Panc1 (cell line): Measurements from ENCODE around the gene EFNA5. TPM values are rescaled to one million over a fixed set of nuclear protein-coding genes. Genes with fewer than 3 reads are reported as not detected.
A peak's percentile ranks its signal among the peaks of the same experiment; 100 is the strongest.

ENCODE experiments used
- ATAC-seq: fragments of 200-7000 bp; cut with Tn5 transposase; 2 replicates; pipeline ENCODE4 v1.9.1; 2020; ENCODE audit warnings: mild to moderate bottlenecking, moderate library complexity
- BruUV-seq: library from RNA; stranded (reverse); fragments of 400-500 nt; replicated peaks from 2 replicates; lab custom pipeline; 2021; lab: Mats Ljungman, UMichigan
- CTCF ChIA-PET: fragments of 300-600 bp; sonication (Branson Sonifier 250); formaldehyde crosslinking; loops from one replicate; lab custom pipeline; 2022; ENCODE audit warnings: antibody characterized with exemption; lab: Charles Lee
- POLR2A ChIA-PET: fragments of 300-600 bp; sonication (Branson Sonifier 250); formaldehyde crosslinking; loops from one replicate; lab custom pipeline; 2022; ENCODE audit warnings: antibody characterized with exemption; lab: Charles Lee
- DNase-seq: peaks from one replicate; pipeline ENCODE4 v3.0.0-alpha.2; 2010; ENCODE audit warnings: low read depth, low spot score
- H3K27ac ChIP-seq: 2 replicates; pipeline ENCODE4 v1.5.1; 2011; ENCODE audit warnings: mild to moderate bottlenecking, low read length, inconsistent platforms
- H3K27me3 ChIP-seq: fragments of 200-500 bp; sonication (Bioruptor generic); 2 replicates; pipeline ENCODE4 v1.6.0; 2014; ENCODE audit warnings: low read length, inconsistent platforms; ENCODE audit not compliant: control insufficient read depth, insufficient read depth
- H3K36me3 ChIP-seq: fragments of 200-500 bp; sonication (Bioruptor generic); 2 replicates; pipeline ENCODE4 v1.5.1; 2014; ENCODE audit warnings: inconsistent platforms, mild to moderate bottlenecking, low read length, moderate library complexity; ENCODE audit not compliant: control insufficient read depth, insufficient read depth
- H3K4me1 ChIP-seq: 2 replicates; pipeline ENCODE4 v1.5.1; 2011; ENCODE audit warnings: inconsistent platforms, mild to moderate bottlenecking, low read length, moderate library complexity; ENCODE audit not compliant: control insufficient read depth, insufficient read depth
- H3K4me3 ChIP-seq, 2 experiments: 2 replicates each; pipeline ENCODE4 v1.5.1; 2011 to 2012; ENCODE audit warnings: low read depth in 2 of 2, low read length in 2 of 2, mild to moderate bottlenecking in 2 of 2, inconsistent platforms in 1 of 2, moderate library complexity in 1 of 2
- H3K9me3 ChIP-seq: fragments of 200-500 bp; sonication (Bioruptor generic); 2 replicates; pipeline ENCODE4 v1.5.1; 2014; ENCODE audit warnings: low read depth, mild to moderate bottlenecking, inconsistent platforms, low read length, moderate library complexity; ENCODE audit not compliant: control insufficient read depth, insufficient read depth
- POLR2AphosphoS5 ChIP-seq: IDR thresholded peaks from 2 replicates; pipeline ENCODE4 v1.6.1; 2012; ENCODE audit warnings: mild to moderate bottlenecking, low read depth, low read length, moderate library complexity
- SIN3A ChIP-seq: IDR thresholded peaks from 2 replicates; pipeline ENCODE4 v1.6.1; 2012; ENCODE audit warnings: low read depth, mild to moderate bottlenecking, low read length, moderate library complexity, borderline replicate concordance; ENCODE audit not compliant: insufficient read depth
- TCF7L2 ChIP-seq: IDR thresholded peaks from 2 replicates; pipeline ENCODE4 v1.6.1; 2011; ENCODE audit warnings: mild to moderate bottlenecking, low read depth, low read length, inconsistent platforms
- in situ Hi-C: cut with HindIII; loops from 2 replicates; pipeline ENCODE4 v1.10.0; 2016; ENCODE audit warnings: low sequenced_read_pairs, low pct_unique_long_range_greater_than_20kb
- intact Hi-C: fragments of 100-400 bp; cut with micrococcal nuclease; formaldehyde crosslinking; loops from one replicate; pipeline ENCODE4 v1.10.0; 2022; ENCODE audit not compliant: unreplicated experiment
- total RNA-seq: library from RNA; stranded (reverse); gene quantifications from one replicate; pipeline ENCODE4 v1.2.1, GENCODE V29; 2021; ENCODE audit not compliant: unreplicated experiment
- TF ChIP-seq, protein P1 (sequence below): fragments of 450-650 bp; IDR thresholded peaks from 2 replicates; pipeline ENCODE4 v1.5.1; 2017; ENCODE audit warnings: mild to moderate bottlenecking
- TF ChIP-seq, protein P2 (sequence below), 2 experiments: IDR thresholded peaks; 2 replicates each; pipeline ENCODE4 v1.6.1; 2011 to 2012; ENCODE audit warnings: low read depth in 2 of 2, control low read depth in 1 of 2, low read length in 1 of 2, mild to moderate bottlenecking in 1 of 2, moderate library complexity in 1 of 2; ENCODE audit not compliant: insufficient read depth in 1 of 2

EFNA5 gene
- total RNA-seq, 1 experiment from 2014 or later: 30.5 TPM

DNA sequence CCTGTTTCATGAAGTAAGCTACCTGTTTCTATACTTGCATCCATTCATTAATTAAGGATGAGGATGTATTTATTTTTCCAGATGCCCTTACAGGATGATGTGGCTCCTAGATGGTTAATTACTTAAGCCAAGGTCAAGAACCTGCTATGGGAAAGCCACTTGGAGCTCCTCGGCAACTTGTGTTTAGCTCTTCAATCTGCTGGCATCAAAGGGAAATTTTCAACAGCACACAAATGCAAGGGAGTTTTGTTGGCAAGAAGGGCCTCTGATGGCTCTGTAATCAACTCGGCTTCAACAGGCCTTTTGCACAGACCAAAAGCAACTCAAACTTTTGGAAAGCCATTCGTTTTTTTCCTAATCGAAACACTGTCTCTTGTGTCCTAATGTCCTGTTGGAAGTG lies 125.3 kb downstream of the EFNA5 start:
- no TSS peak for BruUV-seq
- ATAC-seq: no peak
- Histone ChIP-seq H3K4me1 (peaks cover 22% of the 10 kb centered on the region), H3K9me3 (no peaks in the 10 kb centered on the region), H3K36me3 (no peaks in the 10 kb centered on the region), H3K27ac (peak overlapping the region; percentile 34; the same call in 1 of the 2 replicates), H3K27me3 (no peaks in the 10 kb centered on the region), H3K4me3 (no peak overlapping the region)
- in situ Hi-C loops (no loop called here), intact Hi-C loops (no loop called here)
- ChIA-PET POLR2A (no interaction called here), CTCF (no interaction called here)
- TF ChIP-seq SIN3A: no peak
- TF ChIP-seq, protein P1, sequence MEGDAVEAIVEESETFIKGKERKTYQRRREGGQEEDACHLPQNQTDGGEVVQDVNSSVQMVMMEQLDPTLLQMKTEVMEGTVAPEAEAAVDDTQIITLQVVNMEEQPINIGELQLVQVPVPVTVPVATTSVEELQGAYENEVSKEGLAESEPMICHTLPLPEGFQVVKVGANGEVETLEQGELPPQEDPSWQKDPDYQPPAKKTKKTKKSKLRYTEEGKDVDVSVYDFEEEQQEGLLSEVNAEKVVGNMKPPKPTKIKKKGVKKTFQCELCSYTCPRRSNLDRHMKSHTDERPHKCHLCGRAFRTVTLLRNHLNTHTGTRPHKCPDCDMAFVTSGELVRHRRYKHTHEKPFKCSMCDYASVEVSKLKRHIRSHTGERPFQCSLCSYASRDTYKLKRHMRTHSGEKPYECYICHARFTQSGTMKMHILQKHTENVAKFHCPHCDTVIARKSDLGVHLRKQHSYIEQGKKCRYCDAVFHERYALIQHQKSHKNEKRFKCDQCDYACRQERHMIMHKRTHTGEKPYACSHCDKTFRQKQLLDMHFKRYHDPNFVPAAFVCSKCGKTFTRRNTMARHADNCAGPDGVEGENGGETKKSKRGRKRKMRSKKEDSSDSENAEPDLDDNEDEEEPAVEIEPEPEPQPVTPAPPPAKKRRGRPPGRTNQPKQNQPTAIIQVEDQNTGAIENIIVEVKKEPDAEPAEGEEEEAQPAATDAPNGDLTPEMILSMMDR: no peak
- no peak for TF ChIP-seq POLR2AphosphoS5
- TF ChIP-seq, protein P2, sequence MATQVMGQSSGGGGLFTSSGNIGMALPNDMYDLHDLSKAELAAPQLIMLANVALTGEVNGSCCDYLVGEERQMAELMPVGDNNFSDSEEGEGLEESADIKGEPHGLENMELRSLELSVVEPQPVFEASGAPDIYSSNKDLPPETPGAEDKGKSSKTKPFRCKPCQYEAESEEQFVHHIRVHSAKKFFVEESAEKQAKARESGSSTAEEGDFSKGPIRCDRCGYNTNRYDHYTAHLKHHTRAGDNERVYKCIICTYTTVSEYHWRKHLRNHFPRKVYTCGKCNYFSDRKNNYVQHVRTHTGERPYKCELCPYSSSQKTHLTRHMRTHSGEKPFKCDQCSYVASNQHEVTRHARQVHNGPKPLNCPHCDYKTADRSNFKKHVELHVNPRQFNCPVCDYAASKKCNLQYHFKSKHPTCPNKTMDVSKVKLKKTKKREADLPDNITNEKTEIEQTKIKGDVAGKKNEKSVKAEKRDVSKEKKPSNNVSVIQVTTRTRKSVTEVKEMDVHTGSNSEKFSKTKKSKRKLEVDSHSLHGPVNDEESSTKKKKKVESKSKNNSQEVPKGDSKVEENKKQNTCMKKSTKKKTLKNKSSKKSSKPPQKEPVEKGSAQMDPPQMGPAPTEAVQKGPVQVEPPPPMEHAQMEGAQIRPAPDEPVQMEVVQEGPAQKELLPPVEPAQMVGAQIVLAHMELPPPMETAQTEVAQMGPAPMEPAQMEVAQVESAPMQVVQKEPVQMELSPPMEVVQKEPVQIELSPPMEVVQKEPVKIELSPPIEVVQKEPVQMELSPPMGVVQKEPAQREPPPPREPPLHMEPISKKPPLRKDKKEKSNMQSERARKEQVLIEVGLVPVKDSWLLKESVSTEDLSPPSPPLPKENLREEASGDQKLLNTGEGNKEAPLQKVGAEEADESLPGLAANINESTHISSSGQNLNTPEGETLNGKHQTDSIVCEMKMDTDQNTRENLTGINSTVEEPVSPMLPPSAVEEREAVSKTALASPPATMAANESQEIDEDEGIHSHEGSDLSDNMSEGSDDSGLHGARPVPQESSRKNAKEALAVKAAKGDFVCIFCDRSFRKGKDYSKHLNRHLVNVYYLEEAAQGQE (IDR thresholded peaks at IDR 0.05; ENCODE audit: insufficient read depth in 1 of 2, low read depth in 2 of 2, low read length in 1 of 2): no peak
- TF ChIP-seq TCF7L2: no peak
- DNase-seq: no peak

DNA sequence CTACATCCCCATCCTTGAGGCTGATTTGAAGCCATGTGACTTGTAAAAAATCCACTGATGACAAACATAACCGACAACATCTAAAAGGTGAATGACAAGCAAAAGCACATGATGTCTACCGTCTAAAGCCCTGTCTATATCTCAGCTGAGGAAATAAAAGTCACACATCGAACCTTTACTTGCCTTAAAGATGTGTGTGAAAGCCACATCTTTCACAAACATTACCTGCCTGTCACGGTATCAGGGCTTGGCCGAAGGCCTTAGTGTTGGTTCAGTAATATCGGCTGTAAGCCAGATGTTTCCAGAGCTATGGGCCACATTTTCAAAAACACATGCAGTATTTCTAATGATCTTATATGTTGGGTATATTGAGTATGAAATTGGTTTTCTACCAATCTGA lies 125.8 kb downstream of the EFNA5 start:
- Histone ChIP-seq H3K4me3 (no peak overlapping the region), H3K36me3 (no peaks in the 10 kb centered on the region), H3K4me1 (peaks cover 22% of the 10 kb centered on the region), H3K27me3 (no peaks in the 10 kb centered on the region), H3K27ac (peak overlapping the region; percentile 34; the same call in 1 of the 2 replicates), H3K9me3 (no peaks in the 10 kb centered on the region)
- ChIA-PET CTCF (interaction anchor here (0.6 kb wide), 1 partner anchor 128 kb away, joined by 8 read pairs; no protein-coding TSS in a partner anchor), POLR2A (no interaction called here)
- TF ChIP-seq, protein P2 (IDR thresholded peaks at IDR 0.05; ENCODE audit: insufficient read depth in 1 of 2, low read depth in 2 of 2, low read length in 1 of 2): no peak
- TF ChIP-seq TCF7L2 (no peak), POLR2AphosphoS5 (no peak), SIN3A (no peak)
- TF ChIP-seq, protein P1: no peak
- DNase-seq (no peak), ATAC-seq (no peak)
- in situ Hi-C loops (no loop called here), intact Hi-C loops (no loop called here)
- no TSS peak for BruUV-seq
